Measurements from ENCODE around the gene POLG.

Gene POLG

GRCh38 chr15:89356634-89357298 lies 22.1 kb upstream of the POLG start:
- no peak for DNase-seq (ENCODE audit: low read depth in 1 of 2, low spot score in 1 of 2)

GRCh38 chr15:89353991-89354390 lies 19.4 kb upstream of the POLG start:
- DNase-seq (ENCODE audit: low read depth in 1 of 2, low spot score in 1 of 2): no peak

GRCh38 chr15:89352476-89352875 lies 17.9 kb upstream of the POLG start:
- DNase-seq (ENCODE audit: low read depth in 1 of 2, low spot score in 1 of 2): no peak

DNA sequence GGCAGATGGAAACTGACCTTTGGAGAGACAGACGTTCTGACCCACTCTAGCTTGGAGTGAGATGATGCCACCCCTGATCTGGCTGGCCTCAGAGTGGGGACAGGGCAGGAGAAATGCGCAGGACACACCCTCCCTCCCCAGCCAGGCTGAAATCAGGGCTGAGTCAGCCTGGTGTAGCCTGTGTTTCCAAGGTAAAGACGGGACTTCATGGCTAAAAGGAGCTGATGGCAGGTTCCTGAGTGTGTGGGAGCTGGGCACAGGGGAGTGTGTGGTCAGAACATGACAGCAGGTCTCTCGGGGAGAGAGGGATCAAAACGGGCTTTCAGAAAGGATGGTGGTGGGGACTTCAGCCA lies 14.6 kb upstream of the POLG start:
- no peak for DNase-seq (ENCODE audit: low read depth in 1 of 2, low spot score in 1 of 2)

DNA sequence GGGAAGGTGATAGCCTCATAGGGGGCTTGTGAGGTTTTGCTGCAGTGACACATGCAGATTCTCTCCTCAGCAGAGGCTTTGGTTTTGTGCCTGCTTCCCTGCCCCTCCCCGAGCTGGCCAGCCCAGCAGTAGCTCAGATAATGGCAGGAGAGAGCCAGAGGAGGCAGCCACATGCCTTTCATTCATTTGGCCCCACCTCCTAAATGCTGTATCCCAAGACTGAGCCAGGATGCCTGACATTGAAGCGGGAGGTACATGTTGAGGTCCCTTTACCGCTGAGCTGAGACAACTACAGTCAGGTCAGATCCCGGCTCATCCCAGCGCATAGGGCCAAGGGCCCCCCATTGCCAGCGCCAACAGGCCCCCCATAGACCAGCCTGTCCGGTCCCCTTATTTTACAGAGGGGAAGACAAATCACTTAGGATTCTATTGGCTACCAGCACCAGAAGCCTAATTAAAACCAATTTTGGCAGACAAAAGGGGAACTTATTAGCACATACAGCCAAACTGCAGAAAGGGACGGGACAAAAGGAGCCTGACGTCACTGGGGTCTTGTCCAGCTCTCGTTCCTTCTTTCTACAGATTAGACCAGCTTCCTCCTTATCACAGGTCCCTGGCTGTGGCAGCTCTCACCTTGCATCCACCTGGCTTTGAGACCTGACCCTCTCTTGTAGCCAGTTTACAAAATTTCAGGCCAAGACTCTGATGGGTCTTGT lies 12.1 kb upstream of the POLG start:
- DNase-seq (ENCODE audit: low read depth in 1 of 2, low spot score in 1 of 2): no peak

- DNase-seq (ENCODE audit: low read depth in 1 of 2, low spot score in 1 of 2): no peak
Observed at GRCh38 chr15:89345248-89345647, 10.6 kb upstream of the POLG start.

GRCh38 chr15:89342840-89343239 lies 8.2 kb upstream of the POLG start:
- DNase-seq (ENCODE audit: low read depth in 1 of 2, low spot score in 1 of 2): no peak

GRCh38 chr15:89341316-89342005 lies 6.8 kb upstream of the POLG start:
- DNase-seq (ENCODE audit: low read depth in 1 of 2, low spot score in 1 of 2): no peak

GRCh38 chr15:89340573-89340972 lies 5.9 kb upstream of the POLG start:
- DNase-seq (ENCODE audit: low read depth in 1 of 2, low spot score in 1 of 2): no peak

GRCh38 chr15:89338036-89338435 lies 3.4 kb upstream of the POLG start:
- no peak for DNase-seq (ENCODE audit: low read depth in 1 of 2, low spot score in 1 of 2)

- DNase-seq (ENCODE audit: low read depth in 1 of 2, low spot score in 1 of 2): no peak
Observed at GRCh38 chr15:89335298-89336041, 846 bp upstream of the POLG start.

GRCh38 chr15:89333959-89334509 lies 590 bp downstream of the POLG start:
- DNase-seq (ENCODE audit: low read depth in 1 of 2, low spot score in 1 of 2): no peak

- no peak for DNase-seq (ENCODE audit: low read depth in 1 of 2, low spot score in 1 of 2)
Observed at GRCh38 chr15:89333011-89333860, 1.4 kb downstream of the POLG start.

DNA sequence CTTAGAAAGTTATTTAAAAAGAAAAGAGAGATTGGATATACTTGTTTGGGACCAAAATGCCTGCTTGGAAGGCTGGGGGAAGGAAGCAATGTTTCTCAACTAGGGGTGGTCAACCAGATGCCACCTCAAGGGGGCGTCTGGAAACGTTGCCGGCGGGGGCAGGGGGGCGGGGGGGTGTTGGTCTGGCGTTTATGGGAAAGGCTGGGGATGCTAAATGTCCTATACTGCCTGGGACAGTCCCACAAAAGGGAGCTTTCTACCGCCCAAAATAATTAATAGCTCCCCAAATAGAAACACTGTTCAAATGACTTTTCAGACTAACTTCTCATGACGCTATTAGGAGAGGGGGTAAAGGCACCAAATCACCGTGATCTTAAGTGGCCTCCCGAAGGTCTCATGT lies 2.2 kb downstream of the POLG start:
- DNase-seq (ENCODE audit: low read depth in 1 of 2, low spot score in 1 of 2): no peak

GRCh38 chr15:89330881-89331595 lies 3.6 kb downstream of the POLG start:
- no peak for DNase-seq (ENCODE audit: low read depth in 1 of 2, low spot score in 1 of 2)

GRCh38 chr15:89330119-89330518 lies 4.5 kb downstream of the POLG start:
- no peak for DNase-seq (ENCODE audit: low read depth in 1 of 2, low spot score in 1 of 2)

- no peak for DNase-seq (ENCODE audit: low read depth in 1 of 2, low spot score in 1 of 2)
Observed at GRCh38 chr15:89329329-89330084, 5.1 kb downstream of the POLG start.

GRCh38 chr15:89328398-89329254 lies 6.0 kb downstream of the POLG start:
- no peak for DNase-seq (ENCODE audit: low read depth in 1 of 2, low spot score in 1 of 2)
